ENCODE results near the gene PLCXD3.

DNA sequence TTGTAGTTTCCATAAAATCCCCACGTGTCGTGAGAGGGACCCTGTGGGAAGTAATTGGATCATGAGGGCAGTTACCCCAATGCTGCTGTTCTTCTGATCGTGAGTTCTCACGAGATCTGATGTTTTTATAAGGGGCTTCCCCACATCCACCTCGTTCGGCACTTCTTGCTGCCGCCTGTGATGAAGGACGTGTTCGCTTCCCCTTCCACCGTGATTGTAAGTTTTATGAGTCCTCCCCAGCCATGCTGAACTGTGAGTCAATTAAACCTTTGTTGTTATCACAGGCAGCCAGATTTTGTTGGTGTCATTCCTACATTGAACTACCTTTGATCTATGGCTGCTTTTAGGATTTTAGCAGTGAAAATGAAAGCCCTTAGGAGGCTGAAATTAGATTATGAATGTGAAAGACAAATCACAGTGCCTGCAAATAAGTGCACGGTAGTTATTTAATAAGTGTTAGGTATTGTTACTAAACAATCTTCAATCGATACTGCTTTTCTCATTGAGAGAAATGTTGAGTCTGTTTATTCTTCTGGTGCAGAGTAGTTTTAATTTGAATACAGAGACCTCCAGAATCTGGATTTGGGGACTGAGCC is 229.1 kb downstream of the PLCXD3 start:
- TF ChIP-seq EZH2phosphoT487 (IDR thresholded peaks at IDR 0.05; ENCODE audit: low read depth) = no peak
- TF ChIP-seq, protein P1, sequence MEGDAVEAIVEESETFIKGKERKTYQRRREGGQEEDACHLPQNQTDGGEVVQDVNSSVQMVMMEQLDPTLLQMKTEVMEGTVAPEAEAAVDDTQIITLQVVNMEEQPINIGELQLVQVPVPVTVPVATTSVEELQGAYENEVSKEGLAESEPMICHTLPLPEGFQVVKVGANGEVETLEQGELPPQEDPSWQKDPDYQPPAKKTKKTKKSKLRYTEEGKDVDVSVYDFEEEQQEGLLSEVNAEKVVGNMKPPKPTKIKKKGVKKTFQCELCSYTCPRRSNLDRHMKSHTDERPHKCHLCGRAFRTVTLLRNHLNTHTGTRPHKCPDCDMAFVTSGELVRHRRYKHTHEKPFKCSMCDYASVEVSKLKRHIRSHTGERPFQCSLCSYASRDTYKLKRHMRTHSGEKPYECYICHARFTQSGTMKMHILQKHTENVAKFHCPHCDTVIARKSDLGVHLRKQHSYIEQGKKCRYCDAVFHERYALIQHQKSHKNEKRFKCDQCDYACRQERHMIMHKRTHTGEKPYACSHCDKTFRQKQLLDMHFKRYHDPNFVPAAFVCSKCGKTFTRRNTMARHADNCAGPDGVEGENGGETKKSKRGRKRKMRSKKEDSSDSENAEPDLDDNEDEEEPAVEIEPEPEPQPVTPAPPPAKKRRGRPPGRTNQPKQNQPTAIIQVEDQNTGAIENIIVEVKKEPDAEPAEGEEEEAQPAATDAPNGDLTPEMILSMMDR (IDR thresholded peaks at IDR 0.05; ENCODE audit: low read depth, low read length) = no peak
